GM12878 (cell line): ENCODE results near the gene RRAGD. TPM values are rescaled to one million over a fixed set of nuclear protein-coding genes. Genes with fewer than 3 reads are reported as not detected.

Source experiments
- ATAC-seq: fragments of 200-7000 bp; cut with Tn5 transposase; 3 replicates; pipeline ENCODE4 v1.9.1; 2020; ENCODE audit warnings: mild to moderate bottlenecking, moderate library complexity
- BruUV-seq: library from RNA; stranded (reverse); fragments of 400-500 nt; replicated peaks from 2 replicates; lab custom pipeline; 2021; lab: Mats Ljungman, UMichigan
- CTCF ChIA-PET: fragments of 300-600 bp; sonication (Branson Sonifier 250); formaldehyde crosslinking; extraction: SDS; loops from one replicate; lab custom pipeline; 2021; ENCODE audit warnings: inconsistent platforms; lab: Yijun Ruan, JAX
- POLR2A ChIA-PET: fragments of 350-600 bp; formaldehyde crosslinking; extraction: SDS; loops from one replicate; lab custom pipeline; 2021; ENCODE audit warnings: inconsistent platforms; lab: Charles Lee
- RAD21 ChIA-PET: fragments of 300-600 bp; sonication (Branson Sonifier 250); formaldehyde crosslinking; loops from one replicate; lab custom pipeline; 2023; ENCODE audit warnings: antibody characterized with exemption; ENCODE audit not compliant: unreplicated experiment; lab: Charles Lee
- SMC1A ChIA-PET: fragments of 300-600 bp; sonication (Branson Sonifier 250); formaldehyde crosslinking; loops from one replicate; lab custom pipeline; 2023; ENCODE audit not compliant: unreplicated experiment, uncharacterized antibody; lab: Charles Lee
- DNase-seq: peaks from one replicate; pipeline ENCODE4 v3.0.0-alpha.2; 2011; ENCODE audit warnings: low read depth, low spot score
- FAIRE-seq: peaks from 3 replicates; lab custom pipeline; 2011; peaks lifted over from hg19 to GRCh38; lab: Jason Lieb, UNC
- H2AFZ ChIP-seq: 2 replicates; pipeline ENCODE4 v1.6.0; 2011; ENCODE audit warnings: low read depth, low read length, control low read depth; ENCODE audit not compliant: control insufficient read depth
- H3K27ac ChIP-seq: 2 replicates; pipeline ENCODE4 v1.5.1; 2011; ENCODE audit warnings: control low read depth; ENCODE audit not compliant: control insufficient read depth, insufficient read depth
- H3K27me3 ChIP-seq, 2 experiments: replicated peaks in 1 of 2; 2 replicates each; pipeline versions ENCODE4 v1.6.0 to v1.6.1; 2011; ENCODE audit warnings: low read length in 1 of 2; ENCODE audit not compliant: control insufficient read depth in 2 of 2, insufficient read depth in 2 of 2
- H3K36me3 ChIP-seq, 2 experiments: 2 replicates each; pipeline ENCODE4 v1.5.1; 2011; ENCODE audit warnings: low read length in 1 of 2; ENCODE audit not compliant: control insufficient read depth in 2 of 2, insufficient read depth in 2 of 2
- H3K4me1 ChIP-seq: 2 replicates; pipeline ENCODE4 v1.6.1; 2011; ENCODE audit warnings: mild to moderate bottlenecking, low read length, moderate library complexity, mixed read lengths; ENCODE audit not compliant: control insufficient read depth, insufficient read depth
- H3K4me2 ChIP-seq: 2 replicates; pipeline ENCODE4 v1.6.0; 2011; ENCODE audit warnings: control low read depth; ENCODE audit not compliant: control insufficient read depth, insufficient read depth
- H3K4me3 ChIP-seq: fragments of 200-600 bp; sonication (generic); 2 replicates; pipeline ENCODE4 v1.5.1; 2016
- H3K79me2 ChIP-seq: 2 replicates; pipeline ENCODE4 v1.6.0; 2011; ENCODE audit warnings: low read length; ENCODE audit not compliant: control insufficient read depth, insufficient read depth
- H3K9ac ChIP-seq: 2 replicates; pipeline ENCODE4 v1.8.0; 2011; ENCODE audit warnings: low read length, control low read depth, mixed read lengths; ENCODE audit not compliant: control insufficient read depth, insufficient read depth
- H3K9me3 ChIP-seq: replicated peaks from 3 replicates; pipeline ENCODE4 v1.5.1; 2011; ENCODE audit warnings: mild to moderate bottlenecking, low read length; ENCODE audit not compliant: control insufficient read depth, insufficient read depth
- H4K20me1 ChIP-seq: 2 replicates; pipeline ENCODE4 v1.6.0; 2011; ENCODE audit not compliant: control insufficient read depth, insufficient read depth
- ASH2L ChIP-seq: fragments of 300-600, 200-600 bp; sonication (generic); IDR thresholded peaks from 2 replicates; pipeline ENCODE4 v1.6.1; 2017; ENCODE audit warnings: low read depth, mild to moderate bottlenecking, borderline replicate concordance
- E4F1 ChIP-seq: fragments of 450-650 bp; IDR thresholded peaks from 2 replicates; pipeline ENCODE4 v1.6.1; 2018; ENCODE audit warnings: borderline replicate concordance, mild to moderate bottlenecking; ENCODE audit not compliant: partially characterized antibody
- EED ChIP-seq: sonication (generic); IDR thresholded peaks from 2 replicates; pipeline ENCODE4 v1.6.1; 2016; ENCODE audit warnings: antibody characterized with exemption, low read depth
- EP300 ChIP-seq, 2 experiments: fragments of 150-350 bp in 1 of 2; IDR thresholded peaks; 2 replicates each; pipeline ENCODE4 v1.6.1; 2011 to 2012; ENCODE audit warnings: low read depth in 2 of 2, low read length in 2 of 2, borderline replicate concordance in 1 of 2, improper control_type of control experiment in 1 of 2, inconsistent platforms in 1 of 2; ENCODE audit not compliant: control insufficient read depth in 1 of 2
- FOXM1 ChIP-seq: IDR thresholded peaks from 2 replicates; pipeline ENCODE4 v1.6.1; 2012; ENCODE audit warnings: low read depth, mild to moderate bottlenecking, inconsistent platforms, low read length, moderate library complexity
- JUND ChIP-seq: IDR thresholded peaks from 2 replicates; pipeline ENCODE4 v1.6.1; 2012; ENCODE audit warnings: low read depth, mild to moderate bottlenecking, low read length, improper control_type of control experiment, moderate library complexity
- LARP7 ChIP-seq: fragments of 450-650 bp; IDR thresholded peaks from 2 replicates; pipeline ENCODE4 v1.6.1; 2017; ENCODE audit warnings: mild to moderate bottlenecking
- MEF2B ChIP-seq: fragments of 450-650 bp; IDR thresholded peaks from 2 replicates; pipeline ENCODE4 v1.6.1; 2018; ENCODE audit warnings: mild to moderate bottlenecking, moderate library complexity; ENCODE audit not compliant: partially characterized antibody, poor library complexity, severe bottlenecking
- MLLT1 ChIP-seq: fragments of 450-650 bp; IDR thresholded peaks from 2 replicates; pipeline ENCODE4 v1.6.1; 2016; ENCODE audit warnings: mild to moderate bottlenecking
- MTA3 ChIP-seq: IDR thresholded peaks from 2 replicates; pipeline ENCODE4 v1.6.1; 2012; ENCODE audit warnings: low read length, inconsistent platforms, borderline replicate concordance
- MYB ChIP-seq: fragments of 150-350 bp; IDR thresholded peaks from 2 replicates; pipeline ENCODE4 v1.6.1; 2014; ENCODE audit warnings: mild to moderate bottlenecking, low read depth, low read length, borderline replicate concordance
- NR2F1 ChIP-seq: fragments of 450-650 bp; conservative IDR thresholded peaks from 2 replicates; pipeline ENCODE4 v1.6.1; 2017; ENCODE audit warnings: mild to moderate bottlenecking
- POU2F2 ChIP-seq: IDR thresholded peaks from 3 replicates; pipeline ENCODE4 v1.6.1; 2011; ENCODE audit warnings: low read depth, mild to moderate bottlenecking, low read length, borderline replicate concordance
- RFX5 ChIP-seq: IDR thresholded peaks from 2 replicates; pipeline ENCODE4 v1.6.1; 2011; ENCODE audit warnings: low read depth, low read length, improper control_type of control experiment
- ZBTB4 ChIP-seq: fragments of 450-650 bp; formaldehyde crosslinking; IDR thresholded peaks from 2 replicates; pipeline ENCODE4 v1.4.0; 2022; ENCODE audit warnings: mild to moderate bottlenecking, moderate library complexity
- WGBS: methylation state at CpG from one replicate; pipeline ENCODE4 v1.1.6; 2016; ENCODE audit warnings: low lambda C conversion rate; ENCODE audit not compliant: insufficient replicate concordance, insufficient coverage; ENCODE audit errors: missing lambda C conversion rate; 5-methylcytosine and 5-hydroxymethylcytosine counted together
- in situ Hi-C: fragments of 300-500 bp; cut with MboI; formaldehyde crosslinking; loops from 9 replicates; pipeline ENCODE4 v1.14.3; 2018; ENCODE audit warnings: mixed read lengths
- intact Hi-C: fragments of 100-400 bp; cut with micrococcal nuclease; formaldehyde crosslinking; loops from one replicate; pipeline ENCODE4 v1.14.2; 2022; ENCODE audit not compliant: unreplicated experiment
- polyA plus RNA-seq, 11 experiments: library from polyadenylated mRNA; depleted of rRNA in 4 of 11; unstranded in 6 of 11; stranded (reverse) in 5 of 11; fragments of >200 nt; fragmentation: Nextera tagmentation in 4 of 11; fragmentation: Illumina TruSeq in 1 of 11; extraction: Ambion mirVana in 4 of 11; extraction: Trizol in 1 of 11; gene quantifications; 1 replicate in 1 of 11; 2 replicates in 10 of 11; pipeline versions ENCODE4 v1.2.1 to v1.2.3, GENCODE V29; 2011 to 2016; ENCODE audit warnings: inconsistent platforms in 2 of 11, missing spikeins in 2 of 11, low read depth in 1 of 11
- total RNA-seq, 4 experiments: library from RNA; depleted of rRNA in 3 of 4; stranded (reverse); fragments of >200 nt in 3 of 4; fragmentation: Illumina TruSeq in 1 of 4; extraction: Trizol in 1 of 4; gene quantifications; 2 replicates each; pipeline versions ENCODE4 v1.2.1 to v1.2.3, GENCODE V29; 2013 to 2021
- TF ChIP-seq, protein P1 (sequence below): fragments of 450-650 bp; IDR thresholded peaks from 2 replicates; pipeline ENCODE4 v1.6.1; 2016; ENCODE audit warnings: mild to moderate bottlenecking

The RRAGD gene
- total and polyA plus RNA-seq, 10 of the 15 experiments (the other 5 are each of a cell fraction or from before 2014, with no cell fraction given), result 4.6 to 17.4 (median 8.5) TPM

DNA sequence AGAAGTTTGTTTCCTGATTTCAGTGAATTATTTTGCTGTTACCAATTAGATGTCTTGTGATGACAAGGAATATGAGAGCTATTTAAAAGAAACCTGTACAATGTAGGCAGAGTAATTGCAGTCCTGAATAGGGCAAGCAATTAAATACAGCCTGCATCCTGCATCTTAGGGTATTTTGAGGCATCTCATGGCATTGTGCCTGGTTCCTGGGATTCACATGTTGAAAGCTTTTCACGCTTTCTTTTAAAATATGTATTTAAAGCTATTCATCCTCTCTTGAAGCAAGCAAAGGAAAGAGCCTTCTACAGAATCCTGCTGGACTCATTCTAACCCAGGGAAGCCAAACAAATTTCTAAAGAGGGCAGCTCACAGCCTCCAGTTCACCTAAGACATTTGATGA is 4.7 kb upstream of the RRAGD start:
- peaks cover 5% of the 10 kb centered on the region for H3K79me2 ChIP-seq
- ChIA-PET CTCF (interaction anchor here (1.3 to 4.7 kb wide), 4 partner anchors 14 to 198 kb away, joined by 4 to 20 read pairs (median 10); partner anchors contain the start of gene ANKRD6), POLR2A (interaction anchor here (0.6 to 0.7 kb wide), 2 partner anchors 15 to 72 kb away, joined by 3 read pairs; no protein-coding TSS in a partner anchor), RAD21 (interaction anchor here (2.0 kb wide), 1 partner anchor 44 kb away, joined by 5 read pairs; no protein-coding TSS in a partner anchor), SMC1A (interaction anchor here (1.0 to 2.3 kb wide), 5 partner anchors 15 to 135 kb away, joined by 3 to 10 read pairs (median 4); no protein-coding TSS in a partner anchor)
- 45% methylated on average over 1 of the region's 1 CpG for WGBS
- FAIRE-seq (no peak), ATAC-seq (no peak), DNase-seq (no peak)
- H3K4me2 ChIP-seq, result no peak overlapping the region
- no peaks in the 10 kb centered on the region for H4K20me1 ChIP-seq
- no peaks in the 10 kb centered on the region for H3K9me3 ChIP-seq
- in situ Hi-C loops, result no loop called here
- H3K27me3 ChIP-seq, result no peaks in the 10 kb centered on the region
- no peak overlapping the region for H3K9ac ChIP-seq
- no peak overlapping the region for H2AFZ ChIP-seq
- intact Hi-C loops, result no loop called here
- H3K27ac ChIP-seq, result no peak overlapping the region
- BruUV-seq, result no TSS peak
- H3K4me3 ChIP-seq, result no peak overlapping the region
- H3K4me1 ChIP-seq, result no peaks in the 10 kb centered on the region
- H3K36me3 ChIP-seq, result no peaks in the 10 kb centered on the region
- TF ChIP-seq EP300 (IDR thresholded peaks at IDR 0.05; ENCODE audit: borderline replicate concordance in 1 of 2, control insufficient read depth in 1 of 2, low read depth in 2 of 2, low read length in 2 of 2) (no peak), RFX5 (no peak), EED (no peak), MEF2B (no peak), ZBTB4 (no peak), FOXM1 (no peak), LARP7 (no peak), MLLT1 (no peak), JUND (no peak), MYB (no peak), MTA3 (no peak), E4F1 (no peak), POU2F2 (no peak), ASH2L (no peak), NR2F1 (no peak)
- TF ChIP-seq, protein P1, sequence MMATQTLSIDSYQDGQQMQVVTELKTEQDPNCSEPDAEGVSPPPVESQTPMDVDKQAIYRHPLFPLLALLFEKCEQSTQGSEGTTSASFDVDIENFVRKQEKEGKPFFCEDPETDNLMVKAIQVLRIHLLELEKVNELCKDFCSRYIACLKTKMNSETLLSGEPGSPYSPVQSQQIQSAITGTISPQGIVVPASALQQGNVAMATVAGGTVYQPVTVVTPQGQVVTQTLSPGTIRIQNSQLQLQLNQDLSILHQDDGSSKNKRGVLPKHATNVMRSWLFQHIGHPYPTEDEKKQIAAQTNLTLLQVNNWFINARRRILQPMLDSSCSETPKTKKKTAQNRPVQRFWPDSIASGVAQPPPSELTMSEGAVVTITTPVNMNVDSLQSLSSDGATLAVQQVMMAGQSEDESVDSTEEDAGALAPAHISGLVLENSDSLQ, result no peak
